Measurements from ENCODE around the gene ATF5. TPM values are rescaled to one million over a fixed set of nuclear protein-coding genes. Genes with fewer than 3 reads are reported as not detected.

Gene ATF5
- total and polyA plus RNA-seq, 10 of the 15 experiments (the other 5 are each of a cell fraction or from before 2014, with no cell fraction given) = 9.1 to 133 (median 24.0) TPM

- no peaks in the 10 kb centered on the region for H3K36me3 ChIP-seq (ENCODE audit: control insufficient read depth in 2 of 2, insufficient read depth in 2 of 2, low read length in 1 of 2)
- H3K4me1 ChIP-seq (ENCODE audit: control insufficient read depth, insufficient read depth, low read length) = peaks cover 17% of the 10 kb centered on the region
- H3K79me2 ChIP-seq (ENCODE audit: control insufficient read depth, insufficient read depth, low read length) = no peaks in the 10 kb centered on the region
- no peaks in the 10 kb centered on the region for H3K9me3 ChIP-seq (replicated peaks; ENCODE audit: control insufficient read depth, insufficient read depth, low read length)
- H2AFZ ChIP-seq (ENCODE audit: control insufficient read depth, low read depth, low read length) = no peak overlapping the region
- H3K4me2 ChIP-seq (ENCODE audit: control insufficient read depth, insufficient read depth) = no peak overlapping the region
- H4K20me1 ChIP-seq (ENCODE audit: control insufficient read depth, insufficient read depth) = no peaks in the 10 kb centered on the region
- DNase-seq (ENCODE audit: low read depth, low spot score) (no peak), FAIRE-seq (no peak), ATAC-seq (no peak)
- in situ Hi-C loops (cut with MboI) (no loop called here), intact Hi-C loops (cut with micrococcal nuclease; ENCODE audit: unreplicated experiment) (no loop called here)
- POLR2A ChIA-PET = no interaction called here
- RAD21 ChIA-PET (ENCODE audit: unreplicated experiment) = no interaction called here
- no peak overlapping the region for H3K9ac ChIP-seq (ENCODE audit: control insufficient read depth, insufficient read depth, low read length)
- H3K27me3 ChIP-seq (replicated peaks in 1 of 2; ENCODE audit: control insufficient read depth in 2 of 2, insufficient read depth in 2 of 2, low read length in 1 of 2) = no peaks in the 10 kb centered on the region; a peak in 1 of 4 replicates
- no TSS peak for BruUV-seq (replicated peaks)
- CTCF ChIA-PET = no interaction called here
- TF ChIP-seq TCF12 (IDR thresholded peaks at IDR 0.05; ENCODE audit: low read depth, low read length) (no peak), JUNB (IDR thresholded peaks at IDR 0.05) (no peak), BCL3 (IDR thresholded peaks at IDR 0.05; ENCODE audit: borderline replicate concordance, insufficient read depth, low read depth, low read length, poor library complexity, severe bottlenecking) (no peak), GATAD2B (conservative IDR thresholded peaks at IDR 0.05; ENCODE audit: low read depth) (no peak), IRF3 (IDR thresholded peaks at IDR 0.05) (no peak), E2F8 (IDR thresholded peaks at IDR 0.05; ENCODE audit: low read depth, partially characterized antibody) (no peak), RB1 (IDR thresholded peaks at IDR 0.05; ENCODE audit: borderline replicate concordance) (no peak), MAX (IDR thresholded peaks at IDR 0.05; ENCODE audit: low read depth, low read length) (no peak), NFYB (IDR thresholded peaks at IDR 0.05; ENCODE audit: insufficient read depth, low read depth, low read length) (no peak), ATF2 (IDR thresholded peaks at IDR 0.05; ENCODE audit: low read length) (no peak), PAX5 (IDR thresholded peaks at IDR 0.05; ENCODE audit: borderline replicate concordance, low read depth, low read length) (no peak), PBX3 (IDR thresholded peaks at IDR 0.05; ENCODE audit: insufficient replicate concordance, low read depth, low read length) (no peak)
- H3K27ac ChIP-seq (ENCODE audit: control insufficient read depth, insufficient read depth) = no peak overlapping the region
- 74% methylated on average over 13 of the region's 13 CpGs for WGBS (ENCODE audit: insufficient coverage, insufficient replicate concordance, low lambda C conversion rate, missing lambda C conversion rate)
- H3K4me3 ChIP-seq = no peak overlapping the region
- SMC1A ChIA-PET (ENCODE audit: uncharacterized antibody, unreplicated experiment) = interaction anchor here (1.1 kb wide), 1 partner anchor 10 kb away, joined by 3 read pairs; no protein-coding TSS in a partner anchor
Observed at GRCh38 chr19:49952906-49953305, 23.9 kb downstream of the ATF5 start.
